Superior temporal gyrus (tissue), 1 donor: ENCODE results near the gene TEDC1.
A peak's percentile ranks its signal among the peaks of the same experiment; 100 is the strongest.

Source experiments
- DNase-seq: peaks from one replicate; pipeline ENCODE4 v3.0.0-alpha.2; 2016; ENCODE audit errors: extremely low spot score

TEDC1 gene

GRCh38 chr14:105473677-105474482 lies 17.2 kb upstream of the TEDC1 start:
- no peak for DNase-seq

GRCh38 chr14:105474483-105475268 lies 16.4 kb upstream of the TEDC1 start, which contains the start of gene CRIP2:
Gene CRIP2, plus strand, starts transcription at chr14:105474821. Its CDS starts 42 bp downstream, at chr14:105474863.
- DNase-seq, result no peak

GRCh38 chr14:105475269-105476096 lies 15.6 kb upstream of the TEDC1 start:
- no peak for DNase-seq

GRCh38 chr14:105476097-105476830 lies 14.8 kb upstream of the TEDC1 start:
- peak; percentile 82 for DNase-seq

GRCh38 chr14:105476831-105477659 lies 14.0 kb upstream of the TEDC1 start:
- DNase-seq, result no peak

- no peak for DNase-seq
Observed at GRCh38 chr14:105477660-105478397, 13.2 kb upstream of the TEDC1 start.

- no peak for DNase-seq
Observed at GRCh38 chr14:105478398-105479251, 12.4 kb upstream of the TEDC1 start.

- DNase-seq, result no peak
Observed at GRCh38 chr14:105479431-105480158, 11.5 kb upstream of the TEDC1 start.

- DNase-seq, result no peak
Observed at GRCh38 chr14:105480199-105480746, 10.8 kb upstream of the TEDC1 start.

- peak; percentile 90 for DNase-seq
Observed at GRCh38 chr14:105480807-105481801, 9.9 kb upstream of the TEDC1 start.

GRCh38 chr14:105481886-105482457 lies 9.1 kb upstream of the TEDC1 start:
- DNase-seq, result peak; percentile 84

GRCh38 chr14:105482486-105483110 lies 8.4 kb upstream of the TEDC1 start:
- DNase-seq, result no peak

GRCh38 chr14:105483300-105484068 lies 7.6 kb upstream of the TEDC1 start:
- no peak for DNase-seq

- DNase-seq, result no peak
Observed at GRCh38 chr14:105484069-105484996, 6.7 kb upstream of the TEDC1 start.
